Amygdala (tissue), 56 donors: Measurements from ENCODE around the gene SETBP1.

Experiments used
- DNase-seq, 56 donors: peaks; one replicate each; lab custom pipeline; 2025; lab: John Stamatoyannopoulos, UW

Gene SETBP1

GRCh38 chr18:44857081-44857480 is 176.4 kb downstream of the SETBP1 start:
- DNase-seq: no peak

DNA sequence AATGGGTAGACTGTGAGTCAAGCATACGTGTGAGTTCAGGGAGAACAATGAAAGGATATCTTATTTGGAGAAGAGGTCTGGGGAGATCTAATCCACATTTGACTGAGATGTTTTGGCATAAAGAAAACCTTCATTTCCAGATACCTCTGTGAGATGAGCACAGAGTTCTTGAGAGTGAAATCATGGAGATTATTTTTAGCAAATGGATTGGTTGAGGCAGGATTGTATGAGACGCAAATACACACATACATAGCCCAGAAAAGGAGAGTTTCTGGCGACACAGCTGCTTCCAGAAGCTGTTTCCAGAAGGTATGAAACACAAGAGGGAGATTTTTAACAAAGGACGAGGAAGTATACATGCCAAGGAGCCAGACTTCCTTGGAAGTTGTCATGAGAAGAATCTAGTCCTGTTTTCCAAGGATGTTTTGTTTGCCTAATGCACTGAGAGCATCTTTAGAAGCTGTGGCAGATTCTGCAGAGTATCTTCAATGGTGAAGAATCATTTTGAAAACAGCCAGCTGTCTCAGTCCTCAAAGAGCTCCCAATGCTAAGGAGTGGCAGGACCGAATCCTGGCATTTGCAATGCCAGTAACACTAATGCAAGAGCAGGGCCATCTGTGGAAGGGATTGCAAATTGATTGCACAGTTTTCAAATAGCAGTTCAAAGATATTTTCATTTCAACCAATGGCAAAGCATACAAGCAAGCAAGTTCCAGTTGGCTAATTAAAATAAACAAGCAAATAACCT is 177.2 kb downstream of the SETBP1 start:
- DNase-seq: no peak

GRCh38 chr18:44859263-44859662 is 178.6 kb downstream of the SETBP1 start:
- no peak for DNase-seq

DNA sequence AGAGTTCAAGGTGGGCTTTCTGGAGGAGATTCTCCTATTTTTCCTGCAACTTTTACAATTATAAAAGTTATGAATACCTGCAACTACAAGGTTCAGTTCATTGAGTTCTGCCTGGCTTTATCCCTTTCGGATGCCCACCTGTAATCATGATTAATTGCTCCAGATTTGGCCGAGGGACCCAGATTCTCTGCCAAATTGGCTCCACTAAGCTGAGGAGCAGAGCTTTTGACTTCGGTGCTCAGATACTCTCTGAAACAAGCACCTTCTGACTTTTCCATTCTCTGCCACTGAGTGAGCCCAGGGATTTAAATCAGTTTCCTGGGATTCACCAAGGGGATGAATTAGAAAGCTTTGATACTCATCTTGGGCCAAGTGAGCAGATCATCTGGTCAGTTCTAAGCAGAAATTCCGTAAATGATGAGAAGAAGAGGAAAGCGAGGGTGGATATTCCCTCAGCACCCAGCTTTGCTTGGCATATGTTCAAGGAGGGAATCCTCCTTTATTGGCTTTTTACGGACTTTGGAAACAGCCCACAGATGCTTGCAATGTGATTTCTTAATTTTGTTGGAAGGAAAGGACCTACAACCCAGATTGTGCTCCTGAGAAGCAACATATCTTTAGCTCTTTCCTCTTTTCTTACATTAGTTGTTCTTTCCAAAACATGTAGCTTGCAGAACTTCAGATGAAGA is 179.2 kb downstream of the SETBP1 start:
- no peak for DNase-seq

- no peak for DNase-seq
Observed at GRCh38 chr18:44862112-44862511, 181.4 kb downstream of the SETBP1 start.

GRCh38 chr18:44866103-44866502 is 185.4 kb downstream of the SETBP1 start:
- no peak for DNase-seq

DNA sequence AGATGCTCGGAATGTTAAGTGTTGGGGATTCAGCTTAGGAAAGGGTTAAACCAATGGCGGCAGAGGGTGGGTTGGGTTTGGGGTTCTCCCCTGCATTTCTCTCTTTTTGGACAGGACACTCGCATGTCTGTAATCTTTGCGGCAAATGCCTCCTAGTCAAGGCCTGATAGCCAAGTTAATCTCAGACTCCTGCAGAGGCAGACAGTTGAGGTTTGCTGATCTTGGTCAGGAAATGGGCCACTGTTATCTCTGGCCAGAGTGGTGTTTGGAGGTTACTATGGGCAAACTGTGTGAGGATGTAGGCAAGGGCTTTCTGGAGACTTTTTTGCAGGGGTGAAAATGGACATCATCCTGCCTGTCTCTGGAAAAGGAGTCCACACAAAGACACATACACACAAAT is 188.8 kb downstream of the SETBP1 start:
- DNase-seq: no peak

DNA sequence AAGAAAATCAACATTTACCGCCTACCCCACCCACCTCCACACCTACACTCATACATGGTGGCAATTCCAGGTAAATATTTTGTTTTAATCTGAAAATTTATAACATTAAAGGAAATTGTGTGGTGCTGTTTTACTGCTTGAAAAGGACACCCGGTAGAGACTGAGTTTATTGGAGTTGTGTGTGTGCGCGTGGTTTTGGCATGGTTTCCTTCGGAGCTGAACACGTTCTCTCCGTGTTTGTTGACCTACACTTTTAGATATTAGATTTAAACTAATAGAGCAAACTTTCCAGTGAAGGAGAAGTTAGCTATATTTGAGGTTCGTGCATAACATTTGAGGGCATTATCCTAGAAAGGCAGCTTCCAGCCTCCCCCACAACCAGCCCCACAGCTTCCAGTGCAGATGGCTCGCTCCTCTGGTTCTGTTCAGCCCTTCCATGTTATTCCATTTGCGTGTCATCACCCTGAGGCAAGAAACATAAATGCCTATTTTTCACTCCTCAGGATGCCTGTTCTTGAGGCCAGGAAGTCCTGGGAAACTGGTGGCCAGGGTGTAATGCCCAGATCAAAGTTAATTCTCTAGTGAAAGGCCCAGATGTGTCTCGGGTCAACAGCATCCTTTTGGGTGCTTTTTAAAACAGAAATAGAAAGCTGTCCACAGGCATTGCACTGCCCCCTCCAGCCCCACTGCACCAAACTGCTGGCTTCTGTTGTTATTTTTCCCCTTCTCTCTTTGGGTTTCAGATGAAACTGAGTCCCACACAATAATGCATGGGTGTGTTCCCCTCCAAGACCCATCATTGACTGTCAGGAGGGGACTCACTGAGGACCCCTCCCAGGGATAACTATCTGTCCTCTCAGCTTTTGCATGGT is 190.2 kb downstream of the SETBP1 start:
- no peak for DNase-seq

DNA sequence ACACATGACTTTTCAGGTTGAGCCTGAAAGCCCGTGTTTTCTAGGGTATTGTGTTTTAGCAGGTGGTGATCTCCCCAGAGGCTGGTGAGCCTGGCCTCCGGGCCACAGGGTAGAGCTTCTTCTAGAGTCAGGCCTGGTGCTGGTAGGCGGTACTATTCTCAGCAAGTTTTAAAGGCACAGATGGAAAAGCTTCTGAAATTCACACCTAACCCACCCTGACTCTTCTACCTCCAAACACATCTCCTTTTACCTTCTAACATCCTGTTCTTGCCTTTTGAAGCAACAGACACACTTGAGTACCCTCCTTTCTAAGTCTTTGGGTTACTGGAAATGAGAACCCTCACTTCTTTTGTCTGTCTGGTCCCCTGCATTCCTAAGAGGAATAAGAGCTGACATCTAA is 191.1 kb downstream of the SETBP1 start:
- no peak for DNase-seq

GRCh38 chr18:44876024-44876423 is 195.3 kb downstream of the SETBP1 start:
- no peak for DNase-seq

DNA sequence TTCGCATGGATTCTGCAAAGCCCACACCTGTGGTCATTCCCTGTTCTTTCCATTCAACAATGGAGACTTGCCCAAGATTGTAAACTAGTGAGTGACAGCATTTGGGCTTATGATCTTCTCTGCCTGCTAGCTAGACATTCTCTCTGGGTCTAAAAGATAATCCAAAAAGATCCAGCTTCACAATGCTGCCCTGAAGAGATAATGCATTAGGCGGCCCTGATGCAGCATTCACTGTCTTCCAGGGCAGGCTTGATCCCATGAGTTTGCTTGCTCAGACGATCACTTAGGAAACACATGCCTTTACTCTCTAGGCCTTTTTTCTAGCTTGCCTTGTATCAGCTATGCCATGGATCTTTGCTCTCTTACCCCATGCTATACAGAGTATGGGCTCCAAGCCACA is 196.1 kb downstream of the SETBP1 start:
- no peak for DNase-seq

GRCh38 chr18:44878335-44878734 is 197.6 kb downstream of the SETBP1 start:
- no peak for DNase-seq

DNA sequence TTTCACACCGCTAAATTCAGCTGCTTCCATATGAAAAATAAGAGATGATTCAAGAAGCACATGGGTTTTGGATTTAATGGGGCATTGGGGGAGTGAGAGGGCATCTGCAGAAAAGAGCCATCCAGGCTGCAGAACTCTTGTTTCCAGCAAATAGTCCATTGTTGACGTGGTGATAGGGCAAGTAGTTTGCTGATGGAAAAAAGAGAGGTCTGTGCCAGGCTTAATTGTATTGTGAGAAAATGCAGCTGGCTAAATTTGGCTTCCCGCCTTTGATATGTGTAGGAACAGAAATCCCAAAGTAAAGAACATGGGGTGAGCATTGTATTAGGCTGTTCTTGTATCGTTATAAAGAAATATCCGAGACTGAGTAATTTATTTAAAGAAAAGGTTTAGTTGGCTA is 199.5 kb downstream of the SETBP1 start:
- peak in 2 of 56 donors; percentile 5 to 34 for DNase-seq

DNA sequence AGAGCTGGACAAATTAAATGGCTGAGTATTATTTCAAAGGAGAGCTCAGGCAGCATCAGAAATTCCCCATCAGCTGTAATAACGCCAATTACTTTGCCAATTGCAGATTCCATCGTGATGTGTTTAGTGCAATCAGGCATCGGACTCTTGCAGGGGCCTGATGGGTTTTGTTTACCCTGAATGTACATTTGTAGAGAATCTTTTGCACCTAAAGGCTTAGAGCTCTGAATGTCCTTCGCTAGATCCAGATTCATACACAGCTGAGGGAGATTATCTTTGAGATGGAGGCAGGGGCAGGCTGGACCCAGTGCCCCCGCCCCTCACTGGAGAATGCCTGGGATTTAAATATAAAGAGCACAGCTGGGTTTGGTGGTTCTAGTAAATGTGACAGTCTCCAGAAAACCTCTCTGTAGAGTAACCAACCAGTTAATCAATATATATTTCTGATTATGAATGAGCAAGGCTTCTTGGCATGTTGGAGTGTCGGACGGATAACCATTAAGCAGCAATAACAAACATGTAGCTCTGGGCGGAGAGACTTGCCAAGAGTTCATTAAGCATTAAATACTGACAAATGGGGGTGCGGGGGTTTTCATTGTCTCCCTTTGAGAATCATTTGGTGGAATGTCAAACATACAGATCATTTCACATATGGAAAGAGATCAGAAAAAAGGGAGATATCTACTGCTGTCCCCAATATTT is 200.9 kb downstream of the SETBP1 start:
- no peak for DNase-seq

DNA sequence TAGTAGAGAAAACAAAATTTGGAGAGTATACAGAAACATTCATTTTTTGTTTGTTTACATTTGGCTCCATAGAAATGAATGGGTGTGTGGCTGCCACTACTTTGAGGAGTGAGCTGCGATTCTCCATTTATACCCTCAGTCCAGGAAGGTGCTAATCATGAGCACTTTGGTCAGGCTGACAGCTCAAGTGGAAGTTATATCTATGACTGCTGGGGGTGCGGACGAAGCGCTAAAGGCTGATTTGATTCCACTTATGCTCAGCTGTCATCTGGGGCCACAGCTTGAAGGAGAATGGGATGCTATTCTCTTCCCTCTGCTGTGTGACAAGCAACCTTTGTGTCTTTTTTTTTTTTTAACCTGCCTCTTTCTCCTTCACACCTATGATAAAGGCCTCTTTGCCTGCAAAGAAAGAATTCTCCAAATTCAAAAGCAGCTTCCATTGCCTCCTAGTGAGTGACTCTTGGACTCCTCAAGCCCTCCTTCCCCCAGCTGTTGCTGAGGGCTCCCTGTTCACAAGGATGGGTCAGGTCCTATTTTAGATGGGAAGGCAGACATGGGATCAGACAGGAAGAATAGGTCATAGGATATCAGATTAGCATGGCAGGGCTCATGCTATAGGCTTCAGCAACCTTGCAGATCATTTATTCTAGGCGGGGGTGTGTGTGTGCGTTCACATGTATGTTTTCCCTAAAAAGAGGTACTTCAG is 201.6 kb downstream of the SETBP1 start:
- no peak for DNase-seq

DNA sequence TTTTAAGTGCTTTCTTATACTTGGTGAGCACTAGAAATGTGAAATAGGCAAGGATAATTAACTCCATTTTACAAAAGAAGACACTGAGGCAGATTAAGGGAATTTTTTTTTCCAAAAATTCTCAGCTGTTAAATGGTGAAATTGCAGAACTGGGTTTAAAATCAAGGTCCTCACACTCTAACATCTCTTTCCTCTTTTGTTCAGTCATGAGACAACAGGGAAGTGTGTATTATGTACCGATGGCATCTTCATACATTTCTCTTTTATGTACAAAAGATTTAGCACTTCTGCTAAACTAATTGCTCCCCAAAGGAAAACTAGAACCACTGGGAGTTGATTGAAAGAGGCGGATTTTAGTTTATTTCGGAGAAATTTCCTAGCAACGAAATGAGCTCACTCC is 203.0 kb downstream of the SETBP1 start:
- DNase-seq: no peak

- DNase-seq: no peak
Observed at GRCh38 chr18:44884431-44884830, 203.7 kb downstream of the SETBP1 start.

GRCh38 chr18:44885507-44885906 is 204.8 kb downstream of the SETBP1 start:
- no peak for DNase-seq

GRCh38 chr18:44887227-44887631 is 206.5 kb downstream of the SETBP1 start:
- DNase-seq: no peak

DNA sequence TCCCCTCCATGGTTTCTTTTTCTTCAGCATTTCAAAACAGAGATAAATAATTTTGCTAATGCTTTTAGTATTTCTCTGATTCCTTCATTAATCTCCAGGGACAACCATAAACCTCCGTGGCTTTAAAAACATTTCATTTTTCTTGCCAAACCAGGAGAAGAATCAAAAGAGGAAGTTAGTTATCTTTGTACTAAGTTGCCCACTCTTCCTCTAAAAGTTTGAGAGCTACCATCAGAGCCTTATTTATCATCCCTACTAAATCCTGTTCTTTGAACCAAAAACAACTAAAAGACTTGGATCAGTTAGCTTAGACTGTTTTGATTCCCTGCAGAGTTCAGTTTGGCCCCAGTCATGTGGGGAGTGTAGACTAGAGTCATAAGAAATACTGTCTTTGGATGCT is 208.4 kb downstream of the SETBP1 start:
- no peak for DNase-seq
